Choroid plexus epithelial cell (primary cell): Measurements from ENCODE around the gene IRGQ.

ENCODE experiments used
- DNase-seq: peaks from one replicate; pipeline ENCODE4 v3.0.0-alpha.2; 2010; ENCODE audit warnings: low read depth
- H3K4me3 ChIP-seq: 2 replicates; pipeline ENCODE4 v1.5.1; 2011; ENCODE audit warnings: low read depth, mild to moderate bottlenecking, control low read depth, low read length, moderate library complexity
- CTCF ChIP-seq: conservative IDR thresholded peaks from 2 replicates; pipeline ENCODE4 v1.5.1; 2011; ENCODE audit warnings: low read depth, mild to moderate bottlenecking, control low read depth, inconsistent platforms, low read length, moderate library complexity

IRGQ gene

GRCh38 chr19:43597876-43598275 lies 1.9 kb upstream of the IRGQ start:
- no peak for DNase-seq
- TF ChIP-seq CTCF, result no peak
- H3K4me3 ChIP-seq, result no peak overlapping the region

GRCh38 chr19:43596842-43597461 lies 1.0 kb upstream of the IRGQ start:
- no peak for TF ChIP-seq CTCF
- peak; percentile 13 for DNase-seq
- peak overlapping the region; percentile 76 for H3K4me3 ChIP-seq

- DNase-seq, result no peak
- TF ChIP-seq CTCF, result no peak
- peak overlapping the region; percentile 85 for H3K4me3 ChIP-seq
Measured at GRCh38 chr19:43595605-43595998, 332 bp downstream of the IRGQ start.

- peak overlapping the region; percentile 85 for H3K4me3 ChIP-seq
- DNase-seq, result peak; percentile 86
- TF ChIP-seq CTCF, result peak; percentile 97
Measured at GRCh38 chr19:43594710-43595604, 977 bp downstream of the IRGQ start.

- peak overlapping the region; percentile 85 for H3K4me3 ChIP-seq
- TF ChIP-seq CTCF, result no peak
- DNase-seq, result no peak
Measured at GRCh38 chr19:43594081-43594697, 1.7 kb downstream of the IRGQ start.

- TF ChIP-seq CTCF, result no peak
- DNase-seq, result no peak
- H3K4me3 ChIP-seq, result no peak overlapping the region
Measured at GRCh38 chr19:43592800-43593350, 3.1 kb downstream of the IRGQ start.
